Testis (tissue), 3 donors: ENCODE measurements around the gene KCNIP3. TPM values are rescaled to one million over a fixed set of nuclear protein-coding genes. Genes with fewer than 3 reads are reported as not detected.
A peak's percentile ranks its signal among the peaks of the same experiment; 100 is the strongest.

Experiments used
- DNase-seq: peaks from one replicate; pipeline ENCODE4 v3.0.0-alpha.2; 2019
- H3K27ac ChIP-seq, 2 donors: fragments of 200-600 bp; sonication (generic); one replicate each; pipeline ENCODE4 v1.5.1; 2019
- H3K27me3 ChIP-seq: fragments of 200-600 bp; sonication (generic); one replicate; pipeline ENCODE4 v1.5.1; 2019
- H3K36me3 ChIP-seq: fragments of 200-600 bp; sonication (generic); one replicate; pipeline ENCODE4 v1.5.1; 2017; ENCODE audit warnings: low read depth; ENCODE audit errors: missing control alignments
- H3K4me1 ChIP-seq: fragments of 200-600 bp; sonication (generic); one replicate; pipeline ENCODE4 v1.5.1; 2019
- H3K4me3 ChIP-seq, 2 donors: fragments of 200-600 bp; sonication (generic); one replicate each; pipeline ENCODE4 v1.5.1; 2017 to 2019
- H3K9me3 ChIP-seq: fragments of 200-600 bp; sonication (generic); one replicate; pipeline ENCODE4 v1.5.1; 2017
- POLR2A ChIP-seq: fragments of 450-650 bp; IDR thresholded peaks from one replicate; pipeline ENCODE4 v1.6.1; 2017; ENCODE audit warnings: antibody characterized with exemption, mild to moderate bottlenecking, moderate library complexity
- WGBS, 2 donors: methylation state at CpG; one replicate each; pipeline ENCODE4 v1.1.5; 2018; 5-methylcytosine and 5-hydroxymethylcytosine counted together
- intact Hi-C: fragments of 100-400 bp; cut with DNase I; formaldehyde crosslinking; loops from one replicate; pipeline ENCODE4 v1.15.1; 2023; ENCODE audit warnings: low total_unique reads
- polyA plus RNA-seq: library from polyadenylated mRNA; stranded (reverse); fragments of 350-450 nt; fragmentation: Illumina TruSeq; extraction: RNeasy Lipid Tissue Mini Kit (QIAGEN cat#74804); gene quantifications from one replicate; pipeline ENCODE4 v1.2.3, GENCODE V29; 2014; ENCODE audit warnings: low read depth, low replicate concordance; ENCODE audit not compliant: insufficient read depth
- total RNA-seq, 2 donors: library from RNA; depleted of rRNA; stranded (reverse); fragments of >200 nt; gene quantifications; one replicate each; pipeline ENCODE4 v1.2.3, GENCODE V29; 2016
- TF ChIP-seq, protein P1 (sequence below), 3 experiments: fragments of 450-650 bp in 2 of 3; fragments of 200-600 bp in 1 of 3; sonication (generic) in 1 of 3; IDR thresholded peaks; one replicate each; pipeline ENCODE4 v1.5.1; 2016 to 2019; ENCODE audit warnings: antibody characterized with exemption in 3 of 3, mild to moderate bottlenecking in 2 of 3, moderate library complexity in 1 of 3

The KCNIP3 gene
- total and polyA plus RNA-seq, 3 donors from 2014 or later, result 23.9 to 69.1 (median 43.4) TPM

GRCh38 chr2:95313296-95314131 is 16.4 kb downstream of the KCNIP3 start:
- no peaks in the 10 kb centered on the region for H3K9me3 ChIP-seq
- no peaks in the 10 kb centered on the region for H3K27me3 ChIP-seq
- no peak for TF ChIP-seq POLR2A
- TF ChIP-seq, protein P1, sequence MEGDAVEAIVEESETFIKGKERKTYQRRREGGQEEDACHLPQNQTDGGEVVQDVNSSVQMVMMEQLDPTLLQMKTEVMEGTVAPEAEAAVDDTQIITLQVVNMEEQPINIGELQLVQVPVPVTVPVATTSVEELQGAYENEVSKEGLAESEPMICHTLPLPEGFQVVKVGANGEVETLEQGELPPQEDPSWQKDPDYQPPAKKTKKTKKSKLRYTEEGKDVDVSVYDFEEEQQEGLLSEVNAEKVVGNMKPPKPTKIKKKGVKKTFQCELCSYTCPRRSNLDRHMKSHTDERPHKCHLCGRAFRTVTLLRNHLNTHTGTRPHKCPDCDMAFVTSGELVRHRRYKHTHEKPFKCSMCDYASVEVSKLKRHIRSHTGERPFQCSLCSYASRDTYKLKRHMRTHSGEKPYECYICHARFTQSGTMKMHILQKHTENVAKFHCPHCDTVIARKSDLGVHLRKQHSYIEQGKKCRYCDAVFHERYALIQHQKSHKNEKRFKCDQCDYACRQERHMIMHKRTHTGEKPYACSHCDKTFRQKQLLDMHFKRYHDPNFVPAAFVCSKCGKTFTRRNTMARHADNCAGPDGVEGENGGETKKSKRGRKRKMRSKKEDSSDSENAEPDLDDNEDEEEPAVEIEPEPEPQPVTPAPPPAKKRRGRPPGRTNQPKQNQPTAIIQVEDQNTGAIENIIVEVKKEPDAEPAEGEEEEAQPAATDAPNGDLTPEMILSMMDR (IDR thresholded peaks at IDR 0.05), result no peak
- H3K36me3 ChIP-seq, result no peaks in the 10 kb centered on the region
- no peaks in the 10 kb centered on the region for H3K4me1 ChIP-seq
- 86 to 89% methylated on average over 14 to 16 of the region's 16 CpGs for WGBS, 2 donors
- no peak overlapping the region for H3K27ac ChIP-seq
- H3K4me3 ChIP-seq, result no peak overlapping the region
- intact Hi-C loops, result no loop called here
- no peak for DNase-seq

DNA sequence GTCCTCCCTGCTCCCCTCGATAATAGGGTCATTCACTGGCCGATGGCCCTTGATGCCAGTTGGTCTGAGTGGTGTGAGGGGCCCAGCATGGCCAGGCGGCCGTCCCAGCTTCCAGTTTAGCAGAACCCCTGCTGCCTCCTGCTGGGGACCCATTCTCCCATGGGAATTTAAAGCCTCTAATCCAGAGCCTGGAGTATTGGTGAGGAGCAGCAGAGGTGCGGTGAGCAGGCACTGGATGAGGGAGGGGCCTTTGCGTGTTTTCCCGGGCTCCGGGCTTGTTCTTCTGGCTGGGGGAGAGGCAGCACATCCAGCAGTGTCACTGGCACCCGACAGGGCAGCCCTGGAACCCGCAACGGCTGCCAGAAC is 17.4 kb downstream of the KCNIP3 start:
- H3K9me3 ChIP-seq, result no peaks in the 10 kb centered on the region
- no peak for TF ChIP-seq POLR2A
- TF ChIP-seq, protein P1 (IDR thresholded peaks at IDR 0.05), result no peak
- no peak overlapping the region for H3K27ac ChIP-seq
- intact Hi-C loops, result no loop called here
- no peaks in the 10 kb centered on the region for H3K36me3 ChIP-seq
- no peak for DNase-seq
- H3K4me3 ChIP-seq, result no peak overlapping the region
- 72 to 84% methylated on average over 4 to 11 of the region's 11 CpGs for WGBS, 2 donors
- H3K27me3 ChIP-seq, result no peaks in the 10 kb centered on the region
- no peaks in the 10 kb centered on the region for H3K4me1 ChIP-seq

- no peaks in the 10 kb centered on the region for H3K27me3 ChIP-seq
- no peaks in the 10 kb centered on the region for H3K4me1 ChIP-seq
- whole genome bisulfite sequencing, 2 donors, result 72 to 74% methylated on average over 11 to 16 of the region's 16 CpGs
- no peaks in the 10 kb centered on the region for H3K9me3 ChIP-seq
- TF ChIP-seq POLR2A, result no peak
- TF ChIP-seq, protein P1 (IDR thresholded peaks at IDR 0.05), result peak in 2 of 3 experiments; percentile 51 to 54
- H3K4me3 ChIP-seq, result no peak overlapping the region
- DNase-seq, result peak; percentile 57
- no peaks in the 10 kb centered on the region for H3K36me3 ChIP-seq
- H3K27ac ChIP-seq, result no peak overlapping the region
- intact Hi-C loops, result no loop called here
Measured at GRCh38 chr2:95314964-95315611, 17.9 kb downstream of the KCNIP3 start.

DNA sequence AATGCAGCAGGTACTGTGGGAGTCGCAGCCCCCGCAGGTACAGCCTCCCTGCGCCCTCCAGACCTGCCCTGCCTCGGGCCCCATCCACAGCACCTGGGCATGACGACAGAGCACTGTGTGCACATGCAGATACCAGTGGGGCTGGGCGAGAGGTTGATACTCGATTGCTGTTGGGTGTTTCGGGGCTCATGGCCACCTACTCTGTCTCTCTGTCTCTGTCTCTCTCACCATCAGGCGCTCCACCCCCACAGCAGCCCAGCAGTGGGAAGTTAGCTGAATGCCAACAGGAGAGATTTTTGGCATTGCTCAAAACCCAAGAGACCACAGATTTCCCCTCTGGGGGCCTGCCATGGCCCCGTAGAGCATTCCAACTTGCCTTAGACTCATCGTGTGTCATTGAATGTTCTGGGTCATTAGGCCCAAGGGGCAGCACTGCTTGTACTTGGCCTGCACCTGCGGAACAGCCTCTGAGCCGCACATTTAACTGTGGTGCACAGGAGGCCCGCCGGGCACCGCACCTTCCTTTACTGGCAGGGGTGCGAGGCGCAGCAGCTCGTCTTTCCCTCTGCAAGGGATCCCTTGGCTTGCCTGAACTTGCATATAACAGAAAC is 18.8 kb downstream of the KCNIP3 start:
- no peak for DNase-seq
- H3K27ac ChIP-seq, result no peak overlapping the region
- H3K9me3 ChIP-seq, result no peaks in the 10 kb centered on the region
- intact Hi-C loops, result no loop called here
- no peaks in the 10 kb centered on the region for H3K27me3 ChIP-seq
- no peak overlapping the region for H3K4me3 ChIP-seq
- no peaks in the 10 kb centered on the region for H3K36me3 ChIP-seq
- no peaks in the 10 kb centered on the region for H3K4me1 ChIP-seq
- TF ChIP-seq, protein P1 (IDR thresholded peaks at IDR 0.05), result no peak
- TF ChIP-seq POLR2A, result no peak
- 82% methylated on average over 13 to 19 of the region's 19 CpGs for WGBS, 2 donors
